DOHH2 (cell line): ENCODE measurements around the gene TEF.

Experiments used
- H3F3A ChIP-seq: fragments of 200-600 bp; sonication (generic), shearing (Covaris generic); 2 replicates; pipeline ENCODE4 v1.6.0; 2016; ENCODE audit warnings: antibody characterized with exemption, mild to moderate bottlenecking; ENCODE audit not compliant: control insufficient read depth, insufficient read depth
- H3K27ac ChIP-seq: fragments of 200-600 bp; sonication (generic); 2 replicates; pipeline ENCODE4 v1.5.1; 2014; ENCODE audit warnings: low read depth, mild to moderate bottlenecking, low read length, moderate library complexity
- H3K27me3 ChIP-seq: fragments of 200-600 bp; sonication (generic); 2 replicates; pipeline ENCODE4 v1.6.1; 2014; ENCODE audit warnings: mild to moderate bottlenecking, low read length, mixed read lengths; ENCODE audit not compliant: control insufficient read depth
- H3K36me3 ChIP-seq: fragments of 200-600 bp; sonication (generic); 2 replicates; pipeline ENCODE4 v1.6.1; 2014; ENCODE audit warnings: mild to moderate bottlenecking, low read length, moderate library complexity, mixed read lengths; ENCODE audit not compliant: control insufficient read depth
- H3K4me1 ChIP-seq: fragments of 200-600 bp; sonication (generic); 2 replicates; pipeline ENCODE4 v1.6.1; 2014; ENCODE audit warnings: mild to moderate bottlenecking, low read length, mixed read lengths; ENCODE audit not compliant: control insufficient read depth
- H3K4me2 ChIP-seq: fragments of 200-600 bp; sonication (generic); 2 replicates; pipeline ENCODE4 v1.6.0; 2014; ENCODE audit warnings: mild to moderate bottlenecking, low read length, moderate library complexity
- H3K4me3 ChIP-seq: fragments of 200-600 bp; sonication (generic); 2 replicates; pipeline ENCODE4 v1.5.1; 2014; ENCODE audit warnings: mild to moderate bottlenecking, low read length, mixed read lengths
- H3K79me2 ChIP-seq: fragments of 200-600 bp; sonication (generic); 2 replicates; pipeline ENCODE4 v1.6.1; 2014; ENCODE audit warnings: mild to moderate bottlenecking, low read length, mixed read lengths; ENCODE audit not compliant: control insufficient read depth
- H3K9me2 ChIP-seq: fragments of 200-600 bp; sonication (generic); replicated peaks from 2 replicates; pipeline ENCODE4 v1.6.1; 2014; ENCODE audit warnings: mild to moderate bottlenecking, low read length, mixed read lengths; ENCODE audit not compliant: control insufficient read depth
- H3K9me3 ChIP-seq: fragments of 200-600 bp; sonication (generic); 2 replicates; pipeline ENCODE4 v1.6.1; 2014; ENCODE audit warnings: antibody characterized with exemption, low read length, mixed read lengths; ENCODE audit not compliant: control insufficient read depth, insufficient read depth
- H4K20me1 ChIP-seq: fragments of 200-600 bp; sonication (generic); 2 replicates; pipeline ENCODE4 v1.6.0; 2014; ENCODE audit warnings: low read depth, mild to moderate bottlenecking, antibody characterized with exemption, low read length, moderate library complexity; ENCODE audit not compliant: control insufficient read depth, insufficient read depth
- CTCF ChIP-seq: fragments of 200-600 bp; sonication (generic); IDR thresholded peaks from one replicate; pipeline ENCODE4 v1.5.1; 2014; ENCODE audit warnings: antibody characterized with exemption, mild to moderate bottlenecking, low read depth, low read length; ENCODE audit not compliant: poor library complexity, severe bottlenecking
- EZH2phosphoT487 ChIP-seq: fragments of 200-600 bp; sonication (generic); IDR thresholded peaks from 2 replicates; pipeline ENCODE4 v1.6.1; 2017; ENCODE audit warnings: borderline replicate concordance, mild to moderate bottlenecking, antibody characterized with exemption, low read length, moderate library complexity, mixed read lengths

TEF gene

GRCh38 chr22:41446057-41446501 is 64.3 kb downstream of the TEF start:
- Histone ChIP-seq H3K36me3 (peaks cover 60% of the 10 kb centered on the region), H3K9me2 (no peaks in the 10 kb centered on the region), H3K4me3 (peak overlapping the region; percentile 86), H3K27me3 (no peaks in the 10 kb centered on the region), H3K4me2 (peak overlapping the region; percentile 95), H3K4me1 (peaks cover 33% of the 10 kb centered on the region), H4K20me1 (no peaks in the 10 kb centered on the region), H3K79me2 (peaks cover 66% of the 10 kb centered on the region), H3K27ac (peak overlapping the region; percentile 94), H3K9me3 (no peaks in the 10 kb centered on the region), H3F3A (peaks cover 24% of the 10 kb centered on the region)
- no peak for TF ChIP-seq CTCF
- no peak for TF ChIP-seq EZH2phosphoT487

GRCh38 chr22:41446639-41447434 is 65.1 kb downstream of the TEF start, which contains the start of gene TOB2:
Gene TOB2, minus strand, starts transcription at chr22:41446801. Its CDS starts 9,456 bp downstream, at chr22:41437345.
- Histone ChIP-seq H3K9me3 (no peaks in the 10 kb centered on the region), H3K36me3 (peaks cover 58% of the 10 kb centered on the region), H3K4me1 (peaks cover 33% of the 10 kb centered on the region), H3K27me3 (no peaks in the 10 kb centered on the region), H3K79me2 (peaks cover 60% of the 10 kb centered on the region), H3K4me3 (peak within 1 kb of the TSS; percentile 86), H3K27ac (peak within 1 kb of the TSS; percentile 94), H4K20me1 (no peaks in the 10 kb centered on the region), H3K9me2 (no peaks in the 10 kb centered on the region), H3F3A (peaks cover 25% of the 10 kb centered on the region), H3K4me2 (peak within 1 kb of the TSS; percentile 95)
- TF ChIP-seq EZH2phosphoT487 (no peak), CTCF (no peak)

- no peak for TF ChIP-seq CTCF
- TF ChIP-seq EZH2phosphoT487, result no peak
- no peaks in the 10 kb centered on the region for H3K9me3 ChIP-seq
- H3K27me3 ChIP-seq, result no peaks in the 10 kb centered on the region
- H3K36me3 ChIP-seq, result peaks cover 50% of the 10 kb centered on the region
- peak overlapping the region; percentile 94 for H3K27ac ChIP-seq
- H3F3A ChIP-seq, result peaks cover 27% of the 10 kb centered on the region
- H3K4me2 ChIP-seq, result peak overlapping the region; percentile 95
- H4K20me1 ChIP-seq, result no peaks in the 10 kb centered on the region
- no peaks in the 10 kb centered on the region for H3K9me2 ChIP-seq
- H3K79me2 ChIP-seq, result peaks cover 52% of the 10 kb centered on the region
- H3K4me3 ChIP-seq, result peak overlapping the region; percentile 86
- peaks cover 33% of the 10 kb centered on the region for H3K4me1 ChIP-seq
Observed at GRCh38 chr22:41447435-41448188, 65.9 kb downstream of the TEF start.
